GM19463 (cell line): ENCODE measurements around the gene GBGT1.

Experiments used
- ATAC-seq: cut with Tn5 transposase; IDR thresholded peaks from one replicate; pipeline ENCODE4 v1.9.1; 2021; ENCODE audit warnings: mild to moderate bottlenecking, moderate library complexity; ENCODE audit not compliant: unreplicated experiment

GBGT1 gene

GRCh38 chr9:133104718-133105460, 58.8 kb downstream of the GBGT1 start:
- ATAC-seq, result no peak

- ATAC-seq, result no peak
Measured at GRCh38 chr9:133103987-133104505, 59.7 kb downstream of the GBGT1 start.

GRCh38 chr9:133103183-133103986, 60.3 kb downstream of the GBGT1 start:
- ATAC-seq, result no peak
